ENCODE measurements around the gene ZGPAT. TPM values are rescaled to one million over a fixed set of nuclear protein-coding genes. Genes with fewer than 3 reads are reported as not detected.

ZGPAT gene
- total and polyA plus RNA-seq, 9 of the 15 experiments (the other 6 are each of a cell fraction or from before 2014, with no cell fraction given) = 0.14 to 26.6 (median 7.4) TPM

DNA sequence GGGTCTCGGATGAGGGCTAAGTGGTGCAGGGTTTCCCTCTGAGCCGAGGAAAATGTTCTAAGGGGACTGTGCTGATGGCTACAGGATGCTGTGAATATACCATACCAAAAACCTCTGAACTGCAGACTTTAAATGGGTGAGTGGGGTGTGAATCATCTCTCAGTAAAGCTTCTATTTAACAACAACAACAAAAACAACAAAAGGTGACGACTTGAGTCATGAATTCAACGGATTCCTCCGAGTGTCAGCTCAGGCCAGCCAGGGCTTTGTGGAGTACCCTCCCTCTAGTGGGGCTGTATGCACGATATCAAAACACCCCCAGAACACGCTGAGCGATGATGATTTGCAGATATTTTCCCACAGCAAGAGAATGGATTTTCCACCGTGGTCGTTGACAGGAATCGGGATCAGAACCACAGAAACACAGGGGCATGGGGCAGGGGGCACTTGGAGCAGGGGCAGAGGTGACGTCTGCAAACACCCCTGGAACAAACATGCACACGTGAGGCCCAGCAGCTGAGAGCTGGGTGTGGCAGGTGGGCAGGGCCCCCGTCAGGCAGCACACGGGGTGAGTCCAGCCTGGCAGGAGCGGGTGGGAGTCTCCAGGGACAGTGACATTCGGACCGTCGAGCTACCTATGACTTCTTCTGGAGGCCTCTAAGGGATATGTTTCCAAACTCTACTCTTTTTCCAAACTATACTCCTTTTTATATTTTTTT is 70.4 kb downstream of the ZGPAT start (continued):
- TF ChIP-seq, protein P1, sequence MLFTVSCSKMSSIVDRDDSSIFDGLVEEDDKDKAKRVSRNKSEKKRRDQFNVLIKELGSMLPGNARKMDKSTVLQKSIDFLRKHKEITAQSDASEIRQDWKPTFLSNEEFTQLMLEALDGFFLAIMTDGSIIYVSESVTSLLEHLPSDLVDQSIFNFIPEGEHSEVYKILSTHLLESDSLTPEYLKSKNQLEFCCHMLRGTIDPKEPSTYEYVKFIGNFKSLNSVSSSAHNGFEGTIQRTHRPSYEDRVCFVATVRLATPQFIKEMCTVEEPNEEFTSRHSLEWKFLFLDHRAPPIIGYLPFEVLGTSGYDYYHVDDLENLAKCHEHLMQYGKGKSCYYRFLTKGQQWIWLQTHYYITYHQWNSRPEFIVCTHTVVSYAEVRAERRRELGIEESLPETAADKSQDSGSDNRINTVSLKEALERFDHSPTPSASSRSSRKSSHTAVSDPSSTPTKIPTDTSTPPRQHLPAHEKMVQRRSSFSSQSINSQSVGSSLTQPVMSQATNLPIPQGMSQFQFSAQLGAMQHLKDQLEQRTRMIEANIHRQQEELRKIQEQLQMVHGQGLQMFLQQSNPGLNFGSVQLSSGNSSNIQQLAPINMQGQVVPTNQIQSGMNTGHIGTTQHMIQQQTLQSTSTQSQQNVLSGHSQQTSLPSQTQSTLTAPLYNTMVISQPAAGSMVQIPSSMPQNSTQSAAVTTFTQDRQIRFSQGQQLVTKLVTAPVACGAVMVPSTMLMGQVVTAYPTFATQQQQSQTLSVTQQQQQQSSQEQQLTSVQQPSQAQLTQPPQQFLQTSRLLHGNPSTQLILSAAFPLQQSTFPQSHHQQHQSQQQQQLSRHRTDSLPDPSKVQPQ (CRISPR knock-in tag; IDR thresholded peaks at IDR 0.05; ENCODE audit: borderline replicate concordance) = no peak
- TF ChIP-seq SIN3A (IDR thresholded peaks at IDR 0.05; ENCODE audit: borderline replicate concordance in 2 of 2, control insufficient read depth in 1 of 2, low read depth in 2 of 2, low read length in 2 of 2) (0 out of 4 replicates have a peak, but pooled peaks of 1 of the 2 experiments have one; percentile 10), NCOA2 (IDR thresholded peaks at IDR 0.05; ENCODE audit: partially characterized antibody in 2 of 2) (no peak)

DNA sequence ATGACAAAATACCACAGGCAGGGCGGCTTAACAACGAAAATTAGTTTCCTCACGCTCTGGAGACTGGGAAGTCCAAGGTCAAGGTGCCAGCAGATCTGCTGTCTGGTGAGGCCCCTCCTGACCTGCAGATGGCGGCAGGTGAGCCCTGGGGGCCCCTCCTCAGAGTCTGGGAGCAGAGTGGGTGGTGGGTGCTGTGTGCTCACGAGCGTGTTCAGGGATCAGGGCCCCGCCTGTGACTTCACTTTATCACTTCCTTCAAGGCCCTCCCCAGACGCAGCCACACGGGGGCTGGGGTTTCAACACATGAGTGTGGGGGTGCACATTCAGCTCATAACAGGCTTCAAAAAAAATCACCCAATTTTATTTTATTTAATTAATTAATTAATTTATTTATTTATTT is 71.0 kb downstream of the ZGPAT start:
- no peak overlapping the region for H3K4me3 ChIP-seq
- H2AFZ ChIP-seq (ENCODE audit: low read depth, low read length) = 0 out of 2 replicates have a peak overlapping the region, but pooled peaks have one; percentile 32
- in situ Hi-C loops (cut with MboI) (no loop called here), intact Hi-C loops (cut with micrococcal nuclease) (no loop called here)
- no peaks in the 10 kb centered on the region for H3K27me3 ChIP-seq (ENCODE audit: control insufficient read depth in 2 of 2, insufficient read depth in 2 of 2, low read length in 2 of 2)
- BruUV-seq (replicated peaks) = no TSS peak
- no peaks in the 10 kb centered on the region for H3K9me3 ChIP-seq (replicated peaks; ENCODE audit: control insufficient read depth, insufficient read depth, low read depth, low read length)
- no peak overlapping the region for H3K27ac ChIP-seq (ENCODE audit: extremely low read depth, low read depth, low read length)
- DNase-seq (ENCODE audit: extremely low read depth in 1 of 4, low spot score in 3 of 4) (peak in 1 of 4 experiments; percentile 17), FAIRE-seq (no peak), ATAC-seq (peak; percentile 29; the same call in 2 of the 3 replicates)
- H3K36me3 ChIP-seq (ENCODE audit: control insufficient read depth, insufficient read depth, low read length) = no peaks in the 10 kb centered on the region
- no peaks in the 10 kb centered on the region for H3K79me2 ChIP-seq (ENCODE audit: control insufficient read depth, insufficient read depth, low read length)
- no peaks in the 10 kb centered on the region for H3K9me1 ChIP-seq (ENCODE audit: control insufficient read depth, insufficient read depth, low read length)
- no peaks in the 10 kb centered on the region; the same call in 1 of the 2 replicates for H4K20me1 ChIP-seq (replicated peaks; ENCODE audit: control insufficient read depth, insufficient read depth, low read length)
- POLR2A ChIA-PET = interaction anchor here (0.6 to 0.9 kb wide), 2 partner anchors 17 to 38 kb away, joined by 3 to 4 read pairs; no protein-coding TSS in a partner anchor
- peaks cover 5 to 36% of the 10 kb centered on the region in 2 experiments; a peak in 4 of 5 replicates for H3K4me1 ChIP-seq (replicated peaks in 1 of 2; ENCODE audit: control insufficient read depth in 2 of 2, insufficient read depth in 2 of 2, low read length in 2 of 2)
- CTCF ChIA-PET (ENCODE audit: low intra/inter-chr PET ratio) = no interaction called here
- no peak overlapping the region for H3K4me2 ChIP-seq (ENCODE audit: insufficient read depth, low read length)
- TF ChIP-seq, protein P2, sequence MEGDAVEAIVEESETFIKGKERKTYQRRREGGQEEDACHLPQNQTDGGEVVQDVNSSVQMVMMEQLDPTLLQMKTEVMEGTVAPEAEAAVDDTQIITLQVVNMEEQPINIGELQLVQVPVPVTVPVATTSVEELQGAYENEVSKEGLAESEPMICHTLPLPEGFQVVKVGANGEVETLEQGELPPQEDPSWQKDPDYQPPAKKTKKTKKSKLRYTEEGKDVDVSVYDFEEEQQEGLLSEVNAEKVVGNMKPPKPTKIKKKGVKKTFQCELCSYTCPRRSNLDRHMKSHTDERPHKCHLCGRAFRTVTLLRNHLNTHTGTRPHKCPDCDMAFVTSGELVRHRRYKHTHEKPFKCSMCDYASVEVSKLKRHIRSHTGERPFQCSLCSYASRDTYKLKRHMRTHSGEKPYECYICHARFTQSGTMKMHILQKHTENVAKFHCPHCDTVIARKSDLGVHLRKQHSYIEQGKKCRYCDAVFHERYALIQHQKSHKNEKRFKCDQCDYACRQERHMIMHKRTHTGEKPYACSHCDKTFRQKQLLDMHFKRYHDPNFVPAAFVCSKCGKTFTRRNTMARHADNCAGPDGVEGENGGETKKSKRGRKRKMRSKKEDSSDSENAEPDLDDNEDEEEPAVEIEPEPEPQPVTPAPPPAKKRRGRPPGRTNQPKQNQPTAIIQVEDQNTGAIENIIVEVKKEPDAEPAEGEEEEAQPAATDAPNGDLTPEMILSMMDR (IDR thresholded peaks at IDR 0.05 in 2 of 3, conservative IDR thresholded peaks at IDR 0.05 in 1 of 3; ENCODE audit: insufficient read depth in 2 of 3, low read depth in 1 of 3, low read length in 3 of 3) = peak in 1 of 3 experiments; percentile 20; a peak in 1 of 6 replicates
- TF ChIP-seq, protein P3, sequence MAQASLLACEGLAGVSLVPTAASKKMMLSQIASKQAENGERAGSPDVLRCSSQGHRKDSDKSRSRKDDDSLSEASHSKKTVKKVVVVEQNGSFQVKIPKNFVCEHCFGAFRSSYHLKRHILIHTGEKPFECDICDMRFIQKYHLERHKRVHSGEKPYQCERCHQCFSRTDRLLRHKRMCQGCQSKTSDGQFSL (CRISPR knock-in tag; IDR thresholded peaks at IDR 0.05) = peak; percentile 46; the same call in 1 of the 2 replicates
- TF ChIP-seq, protein P3 (tag; IDR thresholded peaks at IDR 0.05) = no peak
- TF ChIP-seq, protein P4, sequence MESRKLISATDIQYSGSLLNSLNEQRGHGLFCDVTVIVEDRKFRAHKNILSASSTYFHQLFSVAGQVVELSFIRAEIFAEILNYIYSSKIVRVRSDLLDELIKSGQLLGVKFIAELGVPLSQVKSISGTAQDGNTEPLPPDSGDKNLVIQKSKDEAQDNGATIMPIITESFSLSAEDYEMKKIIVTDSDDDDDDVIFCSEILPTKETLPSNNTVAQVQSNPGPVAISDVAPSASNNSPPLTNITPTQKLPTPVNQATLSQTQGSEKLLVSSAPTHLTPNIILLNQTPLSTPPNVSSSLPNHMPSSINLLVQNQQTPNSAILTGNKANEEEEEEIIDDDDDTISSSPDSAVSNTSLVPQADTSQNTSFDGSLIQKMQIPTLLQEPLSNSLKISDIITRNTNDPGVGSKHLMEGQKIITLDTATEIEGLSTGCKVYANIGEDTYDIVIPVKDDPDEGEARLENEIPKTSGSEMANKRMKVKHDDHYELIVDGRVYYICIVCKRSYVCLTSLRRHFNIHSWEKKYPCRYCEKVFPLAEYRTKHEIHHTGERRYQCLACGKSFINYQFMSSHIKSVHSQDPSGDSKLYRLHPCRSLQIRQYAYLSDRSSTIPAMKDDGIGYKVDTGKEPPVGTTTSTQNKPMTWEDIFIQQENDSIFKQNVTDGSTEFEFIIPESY (CRISPR knock-in tag; IDR thresholded peaks at IDR 0.05) = peak; percentile 34; the same call in 1 of the 2 replicates
- no peak for TF ChIP-seq ZNF134 (CRISPR knock-in tag; conservative IDR thresholded peaks at IDR 0.05)
- no peak overlapping the region for H3K9ac ChIP-seq (ENCODE audit: insufficient read depth in 1 of 2, low read depth in 2 of 2, low read length in 2 of 2)
- WGBS (ENCODE audit: insufficient coverage, low coverage, missing lambda C conversion rate) = 34% methylated on average over 8 of the region's 9 CpGs
